CD4-positive, alpha-beta T cell treated with Interleukin-6 at 100 ng/mL for 8 hours (primary cell): ENCODE data around the gene SMKR1.
"Not testable (repeated sequence)": the region's sequence is repeated elsewhere in the genome, so short reads cannot be mapped to it uniquely, and the experiment has no call there.

ENCODE experiments used
- DNase-seq: peaks from one replicate; pipeline ENCODE4 v3.0.0-alpha.2; 2020; ENCODE audit warnings: mixed read lengths, low spot score

Gene SMKR1

GRCh38 chr7:129482781-129483180, 19.6 kb upstream of the SMKR1 start:
- no peak for DNase-seq

GRCh38 chr7:129489491-129489890, 12.8 kb upstream of the SMKR1 start:
- DNase-seq: no peak

DNA sequence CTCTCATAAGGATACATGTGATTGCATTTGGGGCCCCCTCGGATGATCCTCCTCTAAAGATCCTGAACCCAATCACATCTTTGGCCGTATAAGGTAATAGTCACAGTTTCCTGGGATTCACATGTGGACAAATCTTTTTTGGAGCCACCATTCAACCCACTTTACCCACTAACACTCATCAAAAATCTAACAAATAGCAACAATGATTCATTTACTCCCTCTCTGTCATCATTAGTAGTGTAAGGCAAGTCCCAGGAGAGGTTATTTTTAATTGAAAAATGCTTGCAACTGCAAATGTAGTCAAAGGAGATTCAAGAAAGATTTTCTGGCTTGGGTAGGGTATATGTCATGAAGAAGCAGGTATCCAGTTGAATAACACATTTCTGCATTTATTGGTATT, 9.9 kb upstream of the SMKR1 start:
- DNase-seq: no peak

DNA sequence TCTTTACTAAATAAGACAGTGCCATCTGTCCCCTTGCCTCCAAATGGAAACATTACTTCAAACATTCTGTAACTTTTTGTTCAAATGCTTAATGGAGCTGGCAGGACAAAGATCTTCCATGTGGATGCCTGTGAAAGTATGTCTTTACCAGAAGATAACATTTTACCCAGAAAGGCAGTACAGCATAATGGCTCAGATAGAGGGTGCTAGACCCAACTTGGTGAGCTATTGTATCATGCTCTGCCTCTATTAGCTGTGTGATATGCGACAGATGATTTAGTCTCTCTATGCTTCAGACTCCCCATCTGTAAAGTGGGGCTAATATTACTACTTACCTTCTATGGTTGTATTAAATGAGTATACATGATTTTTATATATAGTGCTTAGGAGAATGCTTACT, 8.8 kb upstream of the SMKR1 start:
- no peak for DNase-seq

- DNase-seq: no peak
Measured at GRCh38 chr7:129494041-129494440, 8.3 kb upstream of the SMKR1 start.

DNA sequence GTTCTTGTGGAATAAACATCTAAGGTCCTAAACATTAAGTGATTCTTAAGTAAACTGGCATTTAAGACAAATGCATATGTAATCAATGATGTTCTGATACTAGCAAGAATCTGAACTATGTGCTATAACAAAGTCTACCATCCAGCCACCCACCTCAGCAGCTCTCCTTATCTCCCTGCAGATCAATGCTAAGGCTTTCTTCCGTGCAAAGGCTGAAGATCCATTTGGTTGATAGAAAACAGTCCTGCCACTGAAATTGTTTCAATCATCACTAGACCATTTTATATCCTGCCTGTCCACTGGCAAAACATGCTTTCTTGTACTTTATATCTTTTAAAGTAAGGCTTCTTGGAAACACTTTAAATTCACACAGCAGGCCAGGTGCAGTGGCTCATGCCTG, 6.3 kb upstream of the SMKR1 start:
- DNase-seq: no peak

- DNase-seq: no peak
Measured at GRCh38 chr7:129496653-129497052, 5.7 kb upstream of the SMKR1 start.

DNA sequence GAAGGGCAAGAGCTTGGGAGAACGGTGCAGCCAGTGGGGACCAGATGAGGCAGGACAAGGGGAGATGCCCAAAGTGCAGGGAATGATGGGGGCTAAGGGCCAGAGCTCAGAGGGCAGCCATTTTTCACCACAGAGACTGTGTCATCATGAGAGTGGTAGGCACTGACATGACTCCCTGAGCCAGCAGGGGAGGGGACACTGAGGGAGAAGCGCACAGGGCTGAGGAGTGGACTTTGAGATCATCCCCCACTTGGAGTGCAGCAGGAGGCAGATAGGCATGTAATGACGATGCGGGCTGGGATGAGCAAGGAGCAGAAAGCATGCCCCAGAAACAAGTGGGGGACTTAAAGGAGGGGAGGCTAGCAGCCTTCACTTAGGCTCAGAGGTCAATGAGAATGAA, 5.2 kb upstream of the SMKR1 start:
- no peak for DNase-seq

- no peak for DNase-seq
Measured at GRCh38 chr7:129498021-129498420, 4.3 kb upstream of the SMKR1 start.

DNA sequence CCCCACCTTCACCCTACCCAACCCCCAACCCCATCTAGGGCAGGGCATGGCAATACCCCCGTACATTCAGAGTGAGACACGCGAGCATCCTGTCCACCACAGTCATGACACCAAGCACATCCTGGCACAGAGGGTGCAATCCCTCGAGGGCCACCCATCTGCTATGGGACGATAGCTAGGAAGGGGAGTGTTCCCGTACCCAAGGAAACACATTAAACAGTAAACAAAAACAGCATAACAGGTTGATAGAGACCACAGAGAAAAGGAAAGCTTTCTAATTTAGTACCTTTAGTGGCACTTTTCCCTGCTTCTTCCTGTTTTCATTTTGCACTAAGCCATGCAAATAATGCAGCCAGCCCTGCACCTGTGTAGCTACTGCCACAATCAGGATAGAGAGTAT, 2.3 kb upstream of the SMKR1 start:
- DNase-seq: no peak

DNA sequence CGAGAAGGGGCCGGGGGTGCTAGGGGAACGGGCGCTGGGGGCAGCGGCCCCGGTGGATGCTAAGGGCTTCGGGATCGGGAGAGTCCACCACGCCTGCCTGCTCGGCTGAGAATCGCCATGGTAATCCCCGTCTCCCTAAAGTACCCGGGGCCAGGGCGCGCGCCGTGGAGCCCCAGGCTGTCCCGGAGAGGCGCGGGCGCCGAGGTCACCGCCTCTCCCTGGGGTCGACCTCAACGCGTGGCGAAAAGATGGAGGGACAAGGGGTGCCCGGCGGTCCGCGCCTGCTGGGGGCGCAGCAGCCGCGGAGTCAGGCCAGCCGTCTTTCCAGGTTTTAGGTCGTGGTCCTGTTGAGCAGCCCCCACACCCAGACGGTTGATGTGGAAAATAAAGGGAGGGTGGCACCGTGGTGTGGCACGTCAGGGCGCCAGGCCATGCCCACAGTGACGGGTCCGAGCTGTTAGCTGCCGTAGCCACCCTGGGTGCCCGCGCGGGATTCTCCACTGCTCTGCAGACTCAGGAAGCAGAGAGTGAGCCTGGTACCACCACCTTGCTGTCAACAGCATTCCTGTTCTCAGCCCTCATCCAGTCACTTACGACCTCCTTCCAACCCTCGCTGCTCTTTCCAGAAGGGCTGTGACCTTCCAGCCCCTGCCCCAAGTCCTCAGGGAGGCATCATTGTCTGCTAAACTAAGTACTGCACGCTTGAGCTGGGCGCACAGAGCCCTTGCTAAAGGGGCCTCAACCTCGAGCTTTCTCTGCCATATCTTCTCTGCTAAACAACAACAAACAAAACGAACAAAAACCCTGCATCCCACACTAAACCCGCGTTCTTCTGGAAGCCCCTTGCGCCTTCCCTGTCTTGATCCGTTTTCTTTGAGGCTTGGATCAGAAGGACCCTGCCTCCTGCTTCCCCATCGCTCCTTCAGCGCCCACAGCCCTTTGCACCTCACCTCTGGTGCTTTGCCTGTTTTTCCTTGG, 666 bp downstream of the SMKR1 start:
- DNase-seq: no peak

DNA sequence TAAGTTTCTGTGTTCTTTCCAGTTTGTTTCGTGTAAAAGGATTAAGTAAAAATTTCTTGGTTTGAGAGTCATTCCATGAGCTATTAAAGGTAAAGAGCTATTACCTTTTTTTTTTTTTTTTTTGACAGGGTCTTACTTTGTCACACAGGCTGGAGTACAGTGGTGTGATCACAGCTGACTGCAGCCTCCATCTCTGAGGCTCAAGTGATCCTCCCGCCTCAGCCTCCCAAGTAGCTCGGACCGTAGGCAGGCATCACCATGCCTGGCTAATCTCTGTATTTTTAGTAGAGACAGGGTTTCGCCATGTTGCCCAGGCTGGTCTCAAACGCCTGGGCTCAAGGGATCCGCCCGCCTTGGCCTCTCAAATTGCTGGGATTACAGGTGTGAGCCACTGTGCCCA, 1.4 kb downstream of the SMKR1 start:
- no peak for DNase-seq

GRCh38 chr7:129512192-129512591, 9.9 kb downstream of the SMKR1 start:
- no peak for DNase-seq

- no peak for DNase-seq
Measured at GRCh38 chr7:129513546-129513945, 11.2 kb downstream of the SMKR1 start.

DNA sequence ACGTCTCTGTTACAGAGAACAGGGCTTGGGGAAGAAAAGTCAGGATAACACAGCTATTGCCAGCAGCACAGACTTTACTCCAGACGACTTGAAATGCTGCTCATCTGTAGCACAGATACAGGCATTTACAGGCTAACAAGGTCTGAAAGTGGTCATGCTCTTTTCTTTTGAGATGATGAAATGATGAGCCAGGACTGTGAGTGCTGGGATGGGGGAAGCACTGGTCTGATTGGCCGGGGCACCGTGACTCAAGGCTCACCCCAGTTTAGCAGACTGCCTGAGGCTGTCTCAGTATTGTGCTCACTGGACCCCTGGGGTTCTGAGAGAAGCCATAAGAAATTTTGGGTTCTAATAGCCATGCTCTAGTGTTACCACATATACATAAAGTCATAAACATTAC, 12.4 kb downstream of the SMKR1 start:
- DNase-seq: no peak

- no peak for DNase-seq
Measured at GRCh38 chr7:129515381-129515780, 13.1 kb downstream of the SMKR1 start.

DNA sequence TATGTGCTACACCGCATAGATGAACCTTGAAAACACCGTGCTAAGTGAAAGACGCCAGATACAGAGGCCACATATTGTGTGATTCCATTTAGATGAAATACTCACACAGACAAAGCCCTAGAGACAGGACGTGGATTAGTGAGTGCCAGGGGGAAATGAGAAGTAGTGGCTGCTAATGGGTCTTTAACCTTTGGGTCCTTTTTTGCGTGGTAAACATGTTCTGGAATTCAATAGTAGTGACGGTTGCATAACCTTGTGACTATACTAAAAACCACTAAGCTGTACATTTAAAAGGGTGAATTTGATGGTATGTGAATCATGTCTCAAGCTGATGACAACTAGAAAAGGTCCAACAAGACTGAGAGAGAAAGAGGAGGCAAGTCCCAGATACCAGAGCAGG, 15.6 kb downstream of the SMKR1 start:
- no peak for DNase-seq

DNA sequence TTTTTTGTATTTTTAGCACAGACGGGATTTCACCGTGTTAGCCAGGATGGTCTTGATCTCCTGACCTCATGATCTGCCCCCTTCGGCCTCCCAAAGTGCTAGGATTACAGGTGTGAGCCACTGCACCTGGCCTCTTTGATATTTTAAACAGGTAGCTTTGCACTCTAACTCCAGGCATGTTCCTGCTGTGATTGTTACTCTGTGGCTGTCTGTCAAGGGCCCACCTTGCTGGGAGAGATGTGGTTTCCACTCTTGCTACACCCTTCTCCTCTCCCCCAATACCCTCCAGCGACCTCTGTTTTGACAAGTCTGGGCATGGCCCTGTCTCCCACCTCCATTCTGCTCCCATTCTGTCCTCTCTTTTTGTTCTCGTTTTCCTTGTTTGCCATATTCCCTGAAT, 17.1 kb downstream of the SMKR1 start:
- DNase-seq: no peak

GRCh38 chr7:129522088-129522970, 20.0 kb downstream of the SMKR1 start:
- DNase-seq: no peak

DNA sequence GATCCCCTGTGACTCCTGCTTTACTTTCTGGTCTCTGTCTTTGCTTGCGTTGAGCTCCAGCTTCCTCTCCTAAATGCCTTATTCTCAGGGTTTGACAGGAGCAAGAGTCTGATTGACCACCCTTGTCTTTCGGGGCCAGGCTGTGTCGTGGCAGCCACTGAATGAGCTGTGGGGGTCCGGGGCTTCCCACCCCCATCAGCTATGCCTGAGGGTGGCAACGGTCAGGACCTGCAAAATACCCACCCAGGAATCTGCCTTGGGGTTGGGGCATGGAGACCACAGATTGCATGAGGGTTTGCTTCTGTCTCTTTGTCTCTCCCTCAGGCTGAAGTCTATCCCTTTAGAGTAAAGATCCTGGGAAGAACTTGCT, 20.6 kb downstream of the SMKR1 start:
- no peak for DNase-seq

DNA sequence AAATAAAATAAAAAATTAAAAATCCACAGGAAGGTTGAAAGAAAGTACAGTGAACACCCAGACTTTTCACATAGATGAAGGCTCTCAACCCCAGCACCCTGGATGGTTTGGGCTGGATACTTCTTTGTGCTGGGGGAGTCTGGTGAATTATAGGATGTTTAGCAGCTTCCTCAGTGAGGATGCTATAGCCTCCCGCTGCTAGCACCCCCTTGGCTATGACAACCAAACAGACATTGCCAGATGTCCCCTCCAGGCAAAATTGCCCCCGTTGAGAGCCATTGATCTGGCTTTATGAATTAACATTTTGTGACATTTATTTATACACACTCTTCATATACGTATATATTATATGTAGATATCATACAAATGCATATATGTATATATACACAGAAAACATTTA, 21.6 kb downstream of the SMKR1 start:
- no peak for DNase-seq

- not testable (repeated sequence) for DNase-seq
Measured at GRCh38 chr7:129524405-129524804, 22.1 kb downstream of the SMKR1 start.

DNA sequence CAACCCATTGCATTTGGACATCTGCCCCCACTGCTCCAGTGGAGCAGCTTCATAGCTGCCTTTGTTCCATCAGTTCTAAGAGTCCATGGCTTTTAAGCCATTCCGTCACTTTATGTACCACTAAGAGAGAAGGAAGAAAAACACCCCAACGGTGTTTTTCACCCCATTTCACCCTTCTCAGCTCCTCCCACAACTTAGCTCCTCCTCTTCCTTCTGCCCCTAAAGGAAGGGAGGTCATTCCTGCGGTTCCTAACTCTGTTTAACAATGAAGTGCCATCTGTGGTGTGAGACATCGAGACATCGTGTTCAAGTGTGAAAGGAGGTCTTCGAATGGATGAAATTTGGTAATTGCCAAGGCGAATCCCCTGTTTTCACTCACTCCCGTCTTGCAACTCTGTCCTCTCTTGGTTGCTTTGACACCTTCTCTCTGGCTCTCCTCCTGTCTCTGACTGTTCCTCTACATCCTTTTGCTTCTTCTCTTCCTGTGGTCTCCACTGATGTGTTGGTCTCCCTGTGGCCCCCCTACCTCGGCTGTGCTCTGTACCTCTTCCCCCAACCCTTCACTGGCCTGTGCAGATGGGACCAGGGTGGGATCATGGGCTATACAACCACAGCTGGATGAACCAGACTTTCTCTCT, 23.0 kb downstream of the SMKR1 start:
- no peak for DNase-seq
